Skin epidermis (tissue), 12 donors: ENCODE results near the gene SRSF10.
"Not testable (repeated sequence)": the region's sequence is repeated elsewhere in the genome, so short reads cannot be mapped to it uniquely, and the experiment has no call there.

Source experiments
- H3K27ac ChIP-seq, 21 experiments: fragments of 200-600 bp; sonication (generic) in 11 of 21; one replicate each; pipeline ENCODE4 v1.5.0; 2020; ENCODE audit warnings: mild to moderate bottlenecking in 3 of 21, inconsistent platforms in 2 of 21, moderate library complexity in 2 of 21
- H3K4me3 ChIP-seq, 7 experiments: fragments of 200-600 bp; sonication (generic) in 2 of 7; one replicate each; pipeline ENCODE4 v1.5.0; 2020; ENCODE audit warnings: inconsistent platforms in 2 of 7, mild to moderate bottlenecking in 2 of 7, moderate library complexity in 1 of 7

SRSF10 gene

GRCh38 chr1:24002695-24003094, 22.6 kb upstream of the SRSF10 start:
- H3K4me3 ChIP-seq: no peak overlapping the region
- H3K27ac ChIP-seq: no peak overlapping the region

- no peak overlapping the region for H3K27ac ChIP-seq
- H3K4me3 ChIP-seq: no peak overlapping the region
Measured at GRCh38 chr1:23999156-23999671, 19.1 kb upstream of the SRSF10 start.

- no peak overlapping the region for H3K27ac ChIP-seq
Measured at GRCh38 chr1:23997812-23998211, 17.7 kb upstream of the SRSF10 start.

GRCh38 chr1:23996700-23997229, 16.6 kb upstream of the SRSF10 start:
- Histone ChIP-seq H3K4me3 (no peak overlapping the region), H3K27ac (no peak overlapping the region)

More at GRCh38 chr1:23997812-23998211, 17.7 kb upstream of the SRSF10 start:
- H3K4me3 ChIP-seq: no peak overlapping the region

GRCh38 chr1:23995431-23995837, 15.3 kb upstream of the SRSF10 start:
- no peak overlapping the region for H3K4me3 ChIP-seq
- H3K27ac ChIP-seq: no peak overlapping the region

GRCh38 chr1:23992011-23992410, 11.9 kb upstream of the SRSF10 start:
- not testable (repeated sequence) for H3K27ac ChIP-seq, H3K4me3 ChIP-seq

- H3K4me3 ChIP-seq: no peak overlapping the region
- H3K27ac ChIP-seq: no peak overlapping the region
Measured at GRCh38 chr1:23989263-23989662, 9.1 kb upstream of the SRSF10 start.

GRCh38 chr1:23987038-23987437, 6.9 kb upstream of the SRSF10 start:
- H3K4me3 ChIP-seq, H3K27ac ChIP-seq: not testable (repeated sequence)

GRCh38 chr1:23984417-23985186, 4.5 kb upstream of the SRSF10 start:
- H3K27ac ChIP-seq: peak overlapping the region in 1 of 21 experiments; percentile 12
- H3K4me3 ChIP-seq: no peak overlapping the region

GRCh38 chr1:23980728-23981070, 572 bp upstream of the SRSF10 start:
- H3K4me3 ChIP-seq: peak overlapping the region; percentile 58 to 97 (median 84)

GRCh38 chr1:23979387-23979880, 693 bp downstream of the SRSF10 start:
- Histone ChIP-seq H3K4me3 (peak overlapping the region; percentile 58 to 97 (median 84)), H3K27ac (peak overlapping the region; percentile 88 to 100 (median 97))

More at GRCh38 chr1:23980728-23981070, 572 bp upstream of the SRSF10 start:
- H3K27ac ChIP-seq: peak overlapping the region; percentile 26 to 100 (median 97)

- Histone ChIP-seq H3K4me3 (peak overlapping the region; percentile 58 to 97 (median 84)), H3K27ac (peak overlapping the region in 11 of 21 experiments; percentile 22 to 100 (median 98))
Measured at GRCh38 chr1:23978805-23979204, 1.3 kb downstream of the SRSF10 start.

- peak overlapping the region in 3 of 21 experiments; percentile 5 to 56 (median 44) for H3K27ac ChIP-seq
- peak overlapping the region in 1 of 7 experiments; percentile 82 for H3K4me3 ChIP-seq
Measured at GRCh38 chr1:23977854-23978191, 2.3 kb downstream of the SRSF10 start.

GRCh38 chr1:23977187-23977853, 2.8 kb downstream of the SRSF10 start:
- no peak overlapping the region for H3K4me3 ChIP-seq
- H3K27ac ChIP-seq: peak overlapping the region in 3 of 21 experiments; percentile 5 to 45 (median 16)

- Histone ChIP-seq H3K4me3 (no peak overlapping the region), H3K27ac (no peak overlapping the region)
Measured at GRCh38 chr1:23967871-23968270, 12.3 kb downstream of the SRSF10 start.

GRCh38 chr1:23966973-23967493, 13.1 kb downstream of the SRSF10 start:
- no peak overlapping the region for H3K4me3 ChIP-seq
- H3K27ac ChIP-seq: no peak overlapping the region

- H3K27ac ChIP-seq: peak overlapping the region in 5 of 21 experiments; percentile 6 to 69 (median 17)
- no peak overlapping the region for H3K4me3 ChIP-seq
Measured at GRCh38 chr1:23964790-23965740, 15.1 kb downstream of the SRSF10 start.

GRCh38 chr1:23964235-23964668, 15.9 kb downstream of the SRSF10 start:
- Histone ChIP-seq H3K27ac (peak overlapping the region in 4 of 21 experiments; percentile 6 to 69 (median 17)), H3K4me3 (no peak overlapping the region)

GRCh38 chr1:23963617-23964234, 16.4 kb downstream of the SRSF10 start:
- Histone ChIP-seq H3K27ac (peak overlapping the region in 1 of 21 experiments; percentile 14), H3K4me3 (no peak overlapping the region)
